ENCODE results near the gene H19. TPM values are rescaled to one million over a fixed set of nuclear protein-coding genes. Genes with fewer than 3 reads are reported as not detected.

H19 gene
- total and polyA plus RNA-seq, 9 of the 15 experiments (the other 6 are each of a cell fraction or from before 2014, with no cell fraction given) = 0.13 to 682 (median 15.7) TPM

DNA sequence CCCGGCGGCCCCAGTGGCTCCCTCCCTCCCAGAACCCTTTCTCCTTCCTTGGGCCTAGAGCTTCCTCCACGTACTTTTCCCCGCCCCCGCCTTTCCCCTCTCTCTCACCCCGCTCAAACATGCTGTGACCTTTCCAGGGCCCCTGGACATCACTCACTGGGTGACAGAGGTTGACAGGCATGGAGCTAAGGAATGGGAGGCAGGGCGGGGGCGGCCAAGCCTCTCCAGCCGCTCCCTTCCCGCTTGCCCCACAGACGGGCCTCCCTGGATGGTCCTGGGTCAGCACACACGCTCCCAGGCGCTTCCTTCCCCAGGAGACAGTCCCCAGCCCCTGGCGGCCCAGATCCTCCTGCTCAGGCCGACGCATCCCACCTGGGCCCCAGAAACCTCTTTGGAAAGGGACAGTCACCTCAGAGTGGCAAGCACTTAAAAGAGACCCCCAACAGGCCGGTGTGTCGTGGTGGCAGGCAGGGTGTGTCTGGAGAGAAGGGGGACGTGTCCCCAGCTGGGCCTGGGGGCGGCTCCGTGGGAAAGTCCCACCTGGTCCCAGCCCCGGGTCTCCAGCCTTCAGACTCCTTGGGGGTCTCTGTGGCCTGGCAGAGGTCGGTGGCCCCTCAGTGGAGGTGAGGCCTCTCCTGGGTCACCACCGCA, 8.8 kb downstream of the H19 start:
- H3K4me3 ChIP-seq = no peak overlapping the region
- ChIA-PET POLR2A (interaction anchor here (0.6 kb wide), 3 partner anchors 18 to 681 kb away, joined by 3 read pairs; no protein-coding TSS in a partner anchor), CTCF (ENCODE audit: low intra/inter-chr PET ratio) (no interaction called here)
- no CpG with 5 or more reads among the region's 24 CpGs for WGBS (ENCODE audit: insufficient coverage, low coverage, missing lambda C conversion rate)
- no peaks in the 10 kb centered on the region for H4K20me1 ChIP-seq (replicated peaks; ENCODE audit: control insufficient read depth, insufficient read depth, low read length)
- no peaks in the 10 kb centered on the region for H3K27me3 ChIP-seq (ENCODE audit: control insufficient read depth in 2 of 2, insufficient read depth in 2 of 2, low read length in 2 of 2)
- no peak overlapping the region for H3K9ac ChIP-seq (ENCODE audit: insufficient read depth in 1 of 2, low read depth in 2 of 2, low read length in 2 of 2)
- H3K4me1 ChIP-seq (replicated peaks in 1 of 2; ENCODE audit: control insufficient read depth in 2 of 2, insufficient read depth in 2 of 2, low read length in 2 of 2) = no peaks in the 10 kb centered on the region; a peak in 1 of 5 replicates
- DNase-seq (ENCODE audit: extremely low read depth in 1 of 4, low spot score in 3 of 4) (peak in 1 of 4 experiments; percentile 31), FAIRE-seq (peak; percentile 98), ATAC-seq (peak; percentile 65)
- H3K36me3 ChIP-seq (ENCODE audit: control insufficient read depth, insufficient read depth, low read length) = no peaks in the 10 kb centered on the region
- no peak for TF ChIP-seq DDX20 (tag; IDR thresholded peaks at IDR 0.05; ENCODE audit: low read depth)
- intact Hi-C loops (cut with micrococcal nuclease) = no loop called here
- no peaks in the 10 kb centered on the region for H3K79me2 ChIP-seq (ENCODE audit: control insufficient read depth, insufficient read depth, low read length)
- no peak overlapping the region for H3K4me2 ChIP-seq (ENCODE audit: insufficient read depth, low read length)
- BruUV-seq (replicated peaks) = no TSS peak
- no peaks in the 10 kb centered on the region for H3K9me1 ChIP-seq (ENCODE audit: control insufficient read depth, insufficient read depth, low read length)
- H2AFZ ChIP-seq (ENCODE audit: low read depth, low read length) = no peak overlapping the region
- H3K27ac ChIP-seq (ENCODE audit: extremely low read depth, low read depth, low read length) = no peak overlapping the region
- H3K9me3 ChIP-seq (replicated peaks; ENCODE audit: control insufficient read depth, insufficient read depth, low read depth, low read length) = no peaks in the 10 kb centered on the region
- in situ Hi-C loops (cut with MboI) = no loop called here

DNA sequence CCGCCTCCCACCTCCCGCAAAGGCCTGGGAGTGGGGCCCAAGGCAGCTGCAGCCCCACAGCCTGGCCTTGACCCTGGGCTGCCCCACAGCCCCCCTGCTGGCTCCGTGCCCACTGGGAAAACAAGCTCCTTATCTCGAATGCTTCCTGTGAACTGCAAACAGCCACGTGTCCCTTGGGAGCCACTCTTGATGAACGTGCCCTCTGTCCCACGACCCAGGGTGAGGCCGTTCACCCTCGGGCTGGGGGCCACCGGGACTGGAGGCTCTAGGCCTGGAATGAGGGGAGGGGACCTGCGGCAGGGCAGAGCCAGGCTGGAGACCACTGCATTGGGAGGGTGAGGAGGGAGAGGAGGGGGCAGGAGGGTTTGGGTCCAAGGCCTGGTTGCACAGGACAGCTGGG, 9.5 kb downstream of the H19 start:
- Histone ChIP-seq H3K9me3 (replicated peaks; ENCODE audit: control insufficient read depth, insufficient read depth, low read depth, low read length) (no peaks in the 10 kb centered on the region), H3K4me2 (ENCODE audit: insufficient read depth, low read length) (no peak overlapping the region), H3K27me3 (ENCODE audit: control insufficient read depth in 2 of 2, insufficient read depth in 2 of 2, low read length in 2 of 2) (no peaks in the 10 kb centered on the region), H4K20me1 (replicated peaks; ENCODE audit: control insufficient read depth, insufficient read depth, low read length) (no peaks in the 10 kb centered on the region), H3K36me3 (ENCODE audit: control insufficient read depth, insufficient read depth, low read length) (no peaks in the 10 kb centered on the region), H3K9me1 (ENCODE audit: control insufficient read depth, insufficient read depth, low read length) (no peaks in the 10 kb centered on the region), H3K27ac (ENCODE audit: extremely low read depth, low read depth, low read length) (no peak overlapping the region), H2AFZ (ENCODE audit: low read depth, low read length) (no peak overlapping the region), H3K79me2 (ENCODE audit: control insufficient read depth, insufficient read depth, low read length) (no peaks in the 10 kb centered on the region), H3K9ac (ENCODE audit: insufficient read depth in 1 of 2, low read depth in 2 of 2, low read length in 2 of 2) (no peak overlapping the region), H3K4me1 (replicated peaks in 1 of 2; ENCODE audit: control insufficient read depth in 2 of 2, insufficient read depth in 2 of 2, low read length in 2 of 2) (no peaks in the 10 kb centered on the region; a peak in 1 of 5 replicates), H3K4me3 (no peak overlapping the region)
- no peak for TF ChIP-seq KDM2B (CRISPR knock-in tag; IDR thresholded peaks at IDR 0.05)
- ChIA-PET POLR2A (interaction anchor here (0.6 kb wide), 2 partner anchors 261 to 680 kb away, joined by 3 read pairs; no protein-coding TSS in a partner anchor), CTCF (ENCODE audit: low intra/inter-chr PET ratio) (no interaction called here)
- WGBS (ENCODE audit: insufficient coverage, low coverage, missing lambda C conversion rate) = no CpG with 5 or more reads among the region's 11 CpGs
- FAIRE-seq (peak; percentile 85), DNase-seq (ENCODE audit: extremely low read depth in 1 of 4, low spot score in 3 of 4) (no peak), ATAC-seq (no peak)
- BruUV-seq (replicated peaks) = no TSS peak
- intact Hi-C loops (cut with micrococcal nuclease) = no loop called here
- in situ Hi-C loops (cut with MboI) = no loop called here

All from K562 (cell line).